ENCODE data around the gene BAIAP3. TPM values are rescaled to one million over a fixed set of nuclear protein-coding genes. Genes with fewer than 3 reads are reported as not detected.

BAIAP3 gene
- total RNA-seq, 6 experiments from 2014 or later: 0.11 to 0.28 (median 0.16) TPM

GRCh38 chr16:1393613-1394176, 60.2 kb downstream of the BAIAP3 start:
- Mint-ChIP-seq H3K27me3 (ENCODE audit: insufficient read depth) (no peaks in the 10 kb centered on the region; the same call in 1 of the 2 replicates), H3K4me1 (ENCODE audit: low read depth) (no peaks in the 10 kb centered on the region), H3K27ac (no peak overlapping the region), H3K9me3 (no peaks in the 10 kb centered on the region), H3K36me3 (ENCODE audit: low read depth) (no peaks in the 10 kb centered on the region), H3K4me3 (no peak overlapping the region)
- DNase-seq: no peak
- no peak for TF ChIP-seq CTCF (IDR thresholded peaks at IDR 0.05)

GRCh38 chr16:1394367-1394951, 61.0 kb downstream of the BAIAP3 start:
- Mint-ChIP-seq H3K4me3 (no peak overlapping the region), H3K9me3 (no peaks in the 10 kb centered on the region), H3K4me1 (ENCODE audit: low read depth) (no peaks in the 10 kb centered on the region), H3K36me3 (ENCODE audit: low read depth) (no peaks in the 10 kb centered on the region), H3K27ac (no peak overlapping the region), H3K27me3 (ENCODE audit: insufficient read depth) (no peaks in the 10 kb centered on the region; the same call in 1 of the 2 replicates)
- no peak for TF ChIP-seq CTCF (IDR thresholded peaks at IDR 0.05)
- no peak for DNase-seq

- H3K27me3 Mint-ChIP-seq (ENCODE audit: insufficient read depth): no peaks in the 10 kb centered on the region; the same call in 1 of the 2 replicates
- no peaks in the 10 kb centered on the region for H3K4me1 Mint-ChIP-seq (ENCODE audit: low read depth)
- TF ChIP-seq CTCF (IDR thresholded peaks at IDR 0.05): no peak
- no peak overlapping the region for H3K27ac Mint-ChIP-seq
- H3K4me3 Mint-ChIP-seq: no peak overlapping the region
- H3K9me3 Mint-ChIP-seq: no peaks in the 10 kb centered on the region
- H3K36me3 Mint-ChIP-seq (ENCODE audit: low read depth): no peaks in the 10 kb centered on the region
- DNase-seq: no peak
These were observed 62.1 kb downstream of the BAIAP3 start for GRCh38 chr16:1395444-1396031.

- no peaks in the 10 kb centered on the region for H3K36me3 Mint-ChIP-seq (ENCODE audit: low read depth)
These were observed 64.3 kb downstream of the BAIAP3 start for GRCh38 chr16:1397779-1398178.

GRCh38 chr16:1398351-1398750, 64.9 kb downstream of the BAIAP3 start:
- H3K27me3 Mint-ChIP-seq (ENCODE audit: insufficient read depth): no peaks in the 10 kb centered on the region
- no peaks in the 10 kb centered on the region for H3K4me1 Mint-ChIP-seq (ENCODE audit: low read depth)
- TF ChIP-seq CTCF (IDR thresholded peaks at IDR 0.05): no peak
- no peaks in the 10 kb centered on the region for H3K9me3 Mint-ChIP-seq
- H3K36me3 Mint-ChIP-seq (ENCODE audit: low read depth): no peaks in the 10 kb centered on the region
- H3K27ac Mint-ChIP-seq: no peak overlapping the region
- no peak overlapping the region for H3K4me3 Mint-ChIP-seq
- no peak for DNase-seq

More at GRCh38 chr16:1397779-1398178, 64.3 kb downstream of the BAIAP3 start:
- H3K27me3 Mint-ChIP-seq (ENCODE audit: insufficient read depth): no peaks in the 10 kb centered on the region
- no peak for TF ChIP-seq CTCF (IDR thresholded peaks at IDR 0.05)
- no peak for DNase-seq
- H3K9me3 Mint-ChIP-seq: no peaks in the 10 kb centered on the region
- no peaks in the 10 kb centered on the region for H3K4me1 Mint-ChIP-seq (ENCODE audit: low read depth)
- no peak overlapping the region for H3K27ac Mint-ChIP-seq
- H3K4me3 Mint-ChIP-seq: no peak overlapping the region

Other genes starting within 250 kb of the BAIAP3 start
- gene C1QTNF8, start 237.4 kb upstream of the BAIAP3 start, total RNA-seq (2021; fragmentation: NEBNext Ultra II Directional; extraction: Animal tissue kit (Norgen Biotek cat#: 25700)): not detected
- under 1 TPM in 2 of 6 experiments, not detected in 4; 0.03 to 0.05 TPM for gene CACNA1H, start 180.5 kb upstream of the BAIAP3 start, total RNA-seq (2021; fragmentation: NEBNext Ultra II Directional; extraction: Animal tissue kit (Norgen Biotek cat#: 25700))
- gene TPSG1, start 108.4 kb upstream of the BAIAP3 start, total RNA-seq (2021; fragmentation: NEBNext Ultra II Directional; extraction: Animal tissue kit (Norgen Biotek cat#: 25700)): under 1 TPM in 1 of 6 experiments, not detected in 5; 0.23 TPM
- not detected for gene TPSB2, start 103.5 kb upstream of the BAIAP3 start, total RNA-seq (2021; fragmentation: NEBNext Ultra II Directional; extraction: Animal tissue kit (Norgen Biotek cat#: 25700))
- not detected for gene TPSAB1, start 92.9 kb upstream of the BAIAP3 start, total RNA-seq (2021; fragmentation: NEBNext Ultra II Directional; extraction: Animal tissue kit (Norgen Biotek cat#: 25700))
- not detected for gene TPSD1, start 77.6 kb upstream of the BAIAP3 start, total RNA-seq (2021; fragmentation: NEBNext Ultra II Directional; extraction: Animal tissue kit (Norgen Biotek cat#: 25700))
- 100 to 1,000 TPM; 116 to 147 (median 138) TPM for gene UBE2I, start 24.0 kb upstream of the BAIAP3 start, total RNA-seq (2021; fragmentation: NEBNext Ultra II Directional; extraction: Animal tissue kit (Norgen Biotek cat#: 25700))
- 10 to 100 TPM; 73.7 to 84.6 (median 78.1) TPM for gene TSR3, start 18.2 kb downstream of the BAIAP3 start, total RNA-seq (2021; fragmentation: NEBNext Ultra II Directional; extraction: Animal tissue kit (Norgen Biotek cat#: 25700))
- gene GNPTG, start 18.3 kb downstream of the BAIAP3 start, total RNA-seq (2021; fragmentation: NEBNext Ultra II Directional; extraction: Animal tissue kit (Norgen Biotek cat#: 25700)): 10 to 100 TPM; 46.8 to 68.1 (median 52.6) TPM
- gene UNKL, start 81.1 kb downstream of the BAIAP3 start, total RNA-seq (2021; fragmentation: NEBNext Ultra II Directional; extraction: Animal tissue kit (Norgen Biotek cat#: 25700)): 10 to 100 TPM; 15.0 to 22.6 (median 16.5) TPM
- 10 to 100 TPM; 11.0 to 16.7 (median 13.3) TPM for gene UQCC4, start 87.1 kb downstream of the BAIAP3 start, total RNA-seq (2021; fragmentation: NEBNext Ultra II Directional; extraction: Animal tissue kit (Norgen Biotek cat#: 25700))
- gene PERCC1, start 97.4 kb downstream of the BAIAP3 start, total RNA-seq (2021; fragmentation: NEBNext Ultra II Directional; extraction: Animal tissue kit (Norgen Biotek cat#: 25700)): not detected
- under 1 TPM in 3 of 6 experiments, not detected in 3; 0.10 to 0.52 (median 0.31) TPM for gene CCDC154, start 110.9 kb downstream of the BAIAP3 start, total RNA-seq (2021; fragmentation: NEBNext Ultra II Directional; extraction: Animal tissue kit (Norgen Biotek cat#: 25700))
- 10 to 100 TPM; 47.5 to 62.6 (median 51.3) TPM for gene CLCN7, start 141.4 kb downstream of the BAIAP3 start, total RNA-seq (2021; fragmentation: NEBNext Ultra II Directional; extraction: Animal tissue kit (Norgen Biotek cat#: 25700))
- gene PTX4, start 155.3 kb downstream of the BAIAP3 start, total RNA-seq (2021; fragmentation: NEBNext Ultra II Directional; extraction: Animal tissue kit (Norgen Biotek cat#: 25700)): under 1 TPM in 4 of 6 experiments, not detected in 2; 0.14 to 0.24 (median 0.18) TPM
- 10 to 100 TPM; 28.6 to 37.4 (median 34.8) TPM for gene TELO2, start 159.7 kb downstream of the BAIAP3 start, total RNA-seq (2021; fragmentation: NEBNext Ultra II Directional; extraction: Animal tissue kit (Norgen Biotek cat#: 25700))
- 10 to 100 TPM; 15.4 to 28.5 (median 16.2) TPM for gene TMEM204, start 200.0 kb downstream of the BAIAP3 start, total RNA-seq (2021; fragmentation: NEBNext Ultra II Directional; extraction: Animal tissue kit (Norgen Biotek cat#: 25700))

Data from HFFc6 (cell line).